Pancreas (tissue), 10 donors: ENCODE measurements around the gene STRIP2. TPM values are rescaled to one million over a fixed set of nuclear protein-coding genes. Genes with fewer than 3 reads are reported as not detected.
"Not testable (repeated sequence)": the region's sequence is repeated elsewhere in the genome, so short reads cannot be mapped to it uniquely, and the experiment has no call there.

ENCODE experiments used
- ATAC-seq, 4 donors: fragments of 200-7000 bp; cut with Tn5 transposase; one replicate each; pipeline versions ENCODE4 v1.8.0 to v1.9.1; 2020; ENCODE audit warnings: mild to moderate bottlenecking in 4 of 4, moderate library complexity in 4 of 4
- DNase-seq, 6 donors: peaks; one replicate each; pipeline ENCODE4 v3.0.0-alpha.2; 2020
- FAIRE-seq: peaks from 2 replicates; lab custom pipeline; 2012; peaks lifted over from hg19 to GRCh38; lab: Jason Lieb, UNC
- H3K27ac ChIP-seq, 4 donors: fragments of 200-600 bp; sonication (generic); 1 replicate in 3 of 4; 2 replicates in 1 of 4; pipeline versions ENCODE4 v1.5.0 to v1.8.0; 2020
- H3K27me3 ChIP-seq, 4 donors: fragments of 200-600 bp; one replicate each; pipeline ENCODE4 v1.8.0; 2021
- H3K36me3 ChIP-seq, 3 donors: fragments of 200-600 bp; sonication (generic) in 1 of 3; one replicate each; pipeline versions ENCODE4 v1.5.0 to v1.8.0; 2020 to 2021
- H3K4me1 ChIP-seq, 3 donors: fragments of 200-600 bp; one replicate each; pipeline ENCODE4 v1.8.0; 2021
- H3K4me3 ChIP-seq, 4 donors: fragments of 200-600 bp; sonication (generic) in 2 of 4; one replicate each; pipeline versions ENCODE4 v1.5.0 to v1.8.0; 2020 to 2021
- H3K9me3 ChIP-seq, 4 donors: fragments of 200-600 bp; one replicate each; pipeline ENCODE4 v1.8.0; 2021
- CTCF ChIP-seq, 4 donors: fragments of 200-600 bp; sonication (generic) in 3 of 4; IDR thresholded peaks; one replicate each; pipeline versions ENCODE4 v1.5.0 to v1.8.0; 2021; ENCODE audit warnings: antibody characterized with exemption in 4 of 4
- WGBS, 2 donors: extraction: QIAGEN DNeasy Blood & Tissue Kit; methylation state at CpG; one replicate each; pipeline ENCODE4 v1.1.7; 2013; 5-methylcytosine and 5-hydroxymethylcytosine counted together
- intact Hi-C, 3 donors: fragments of 100-400 bp; cut with DNase I; formaldehyde crosslinking; loops; one replicate each; pipeline versions ENCODE4 v1.11.1 to v1.14.2; 2022
- polyA plus RNA-seq, 2 donors: library from polyadenylated mRNA; stranded (reverse); fragments of 200-250 nt; gene quantifications; one replicate each; pipeline ENCODE4 v1.2.3, GENCODE V29; 2013
- total RNA-seq, 6 donors: library from RNA; stranded (reverse); fragmentation: NEBNext Ultra II Directional in 4 of 6; extraction: Animal tissue kit (Norgen Biotek cat#: 25700) in 4 of 6; gene quantifications; one replicate each; pipeline versions ENCODE4 v1.2.1 to v1.2.4, GENCODE V29; 2021 to 2023
- donor health status: healthy with polysubstance abuse.
- donor health status: DM: no; HTN: no; CAD: no; lungs with moderate emphysema.
- donor health status: DM: no; HTN: no; CAD: no.
- donor health status: control.
- donor health status: control.
- donor health status: Bipolar disorder and iron deficiency.
- donor health status: DM: yes; HTN: yes; CAD: no.
- donor health status: DM: no; HTN: no; CAD: no.
- donor health status: DM: no; HTN: no; CAD: no.
- donor health status: DM: yes; HTN: yes; CAD: no.

The STRIP2 gene
- total and polyA plus RNA-seq, 8 donors = 0.16 to 0.85 (median 0.38) TPM

DNA sequence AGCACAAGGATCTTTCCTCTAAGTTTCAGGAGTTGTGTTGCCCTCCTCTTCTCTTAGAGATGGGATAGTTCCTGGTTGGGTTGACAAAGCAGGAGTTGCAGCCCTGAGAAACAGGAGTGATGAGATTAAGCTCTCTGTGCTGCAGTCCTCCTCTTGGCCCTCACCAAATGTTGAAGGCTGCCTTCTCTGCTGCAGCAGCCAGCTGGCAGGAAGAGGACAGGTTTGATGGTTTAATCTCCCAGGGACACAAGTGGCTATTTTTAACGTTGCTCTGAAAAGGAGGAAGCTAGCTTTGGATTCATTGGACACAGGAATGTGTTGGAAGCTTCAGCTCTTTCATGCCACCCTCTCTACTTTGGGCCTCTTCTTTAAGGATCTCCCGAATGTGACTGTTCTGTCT lies 9.4 kb downstream of the STRIP2 start:
- Histone ChIP-seq H3K4me1 (peaks cover 0 to 7% (median 0%) of the 10 kb centered on the region in 3 donors), H3K9me3 (no peaks in the 10 kb centered on the region), H3K27ac (no peak overlapping the region), H3K36me3 (no peaks in the 10 kb centered on the region), H3K4me3 (no peak overlapping the region), H3K27me3 (no peaks in the 10 kb centered on the region)
- FAIRE-seq = no peak
- 7 to 18% methylated on average over 2 of the region's 2 CpGs for WGBS, 2 donors
- peak in 3 of 6 donors; percentile 15 to 33 (median 26) for DNase-seq
- intact Hi-C loops = no loop called here
- no peak for TF ChIP-seq CTCF (IDR thresholded peaks at IDR 0.05)
- peak; percentile 84 to 91 (median 88) for ATAC-seq

GRCh38 chr7:129444776-129445175 lies 10.5 kb downstream of the STRIP2 start:
- intact Hi-C loops, DNase-seq, FAIRE-seq, H3K9me3 ChIP-seq, H3K4me1 ChIP-seq, H3K27ac ChIP-seq, ATAC-seq, H3K27me3 ChIP-seq, H3K36me3 ChIP-seq, H3K4me3 ChIP-seq: not testable (repeated sequence)
- WGBS, 2 donors = 92 to 98% methylated on average over 5 of the region's 5 CpGs

GRCh38 chr7:129446925-129447324 lies 12.7 kb downstream of the STRIP2 start:
- H3K36me3 ChIP-seq, ATAC-seq, intact Hi-C loops, H3K4me3 ChIP-seq, H3K27me3 ChIP-seq, FAIRE-seq, H3K27ac ChIP-seq, DNase-seq, H3K9me3 ChIP-seq, H3K4me1 ChIP-seq: not testable (repeated sequence)
- 38 to 68% methylated on average over 2 of the region's 2 CpGs for WGBS, 2 donors

GRCh38 chr7:129447445-129447844 lies 13.2 kb downstream of the STRIP2 start:
- DNase-seq, H3K4me1 ChIP-seq, FAIRE-seq, H3K27me3 ChIP-seq, H3K27ac ChIP-seq, H3K9me3 ChIP-seq, H3K4me3 ChIP-seq, H3K36me3 ChIP-seq, ATAC-seq, intact Hi-C loops: not testable (repeated sequence)
- 96 to 98% methylated on average over 6 of the region's 6 CpGs for WGBS, 2 donors

DNA sequence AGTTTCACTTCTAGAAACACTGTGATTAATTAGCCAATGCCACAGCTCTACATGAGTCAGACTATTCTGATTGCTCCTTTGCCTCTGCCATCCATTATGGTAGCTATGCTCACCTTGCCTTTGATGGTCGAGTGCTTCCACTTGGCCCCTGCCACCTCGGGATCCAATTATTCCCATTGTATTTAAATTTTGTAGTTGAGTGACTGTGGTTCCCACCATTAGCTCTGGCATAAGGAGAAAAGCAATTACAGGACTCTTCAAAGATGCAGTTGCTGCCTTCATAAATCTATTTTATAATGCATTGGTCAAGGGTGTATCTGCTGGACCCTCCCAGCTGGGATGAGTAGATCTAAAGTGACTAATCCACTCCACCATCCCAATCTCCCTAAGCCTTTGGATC lies 14.4 kb downstream of the STRIP2 start:
- H3K4me3 ChIP-seq, DNase-seq, H3K9me3 ChIP-seq, H3K36me3 ChIP-seq, H3K27me3 ChIP-seq, ATAC-seq, H3K4me1 ChIP-seq, H3K27ac ChIP-seq, FAIRE-seq, intact Hi-C loops: not testable (repeated sequence)
- WGBS, 2 donors = 87 to 93% methylated on average over 2 of the region's 2 CpGs

DNA sequence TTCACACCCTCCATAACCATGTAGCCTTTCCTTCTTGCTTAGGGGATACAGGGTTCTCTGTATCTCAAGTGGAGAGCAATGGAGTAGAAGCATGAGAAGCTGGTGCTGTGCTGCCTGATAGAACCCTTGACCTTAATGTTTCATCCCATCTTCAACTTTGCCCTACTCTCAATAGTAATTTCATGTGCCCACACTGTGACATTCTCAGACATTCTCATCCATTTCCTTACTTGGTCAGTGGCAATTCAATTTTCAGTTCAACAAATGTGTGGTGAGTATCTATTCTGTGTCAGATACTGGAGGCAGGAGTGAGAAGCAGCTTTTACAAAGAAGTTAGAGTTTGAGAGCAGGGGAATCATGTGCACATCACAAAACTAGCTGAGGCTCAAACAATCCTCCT lies 16.1 kb downstream of the STRIP2 start:
- intact Hi-C loops = no loop called here

More for the DNA sequence above, 16.1 kb downstream of the STRIP2 start:
- Histone ChIP-seq H3K27ac (no peak overlapping the region), H3K4me3 (no peak overlapping the region), H3K36me3 (no peaks in the 10 kb centered on the region), H3K9me3 (no peaks in the 10 kb centered on the region), H3K27me3 (no peaks in the 10 kb centered on the region), H3K4me1 (peaks cover 0 to 15% (median 5%) of the 10 kb centered on the region in 3 donors)
- ATAC-seq (no peak), DNase-seq (no peak), FAIRE-seq (no peak)
- TF ChIP-seq CTCF (IDR thresholded peaks at IDR 0.05) = no peak
